Stimulated activated CD8-positive, alpha-beta memory T cell treated with anti-CD3 and anti-CD28 coated beads, Interleukin-4, amount 100 ng/mL, for 4 hours (primary cell): ENCODE measurements around the gene HCN3.

Source experiments
- DNase-seq, 2 donors: peaks; one replicate each; pipeline ENCODE4 v3.0.0-alpha.2; 2020; ENCODE audit warnings: low read depth in 2 of 2, low spot score in 1 of 2

The HCN3 gene

GRCh38 chr1:155334962-155335361 lies 57.7 kb downstream of the HCN3 start:
- no peak for DNase-seq
